Hair follicular keratinocyte (primary cell): ENCODE measurements around the gene ARF4. TPM values are rescaled to one million over a fixed set of nuclear protein-coding genes. Genes with fewer than 3 reads are reported as not detected.

Experiments
- total RNA-seq: library from RNA; depleted of rRNA; stranded (reverse); fragments of >200 nt; gene quantifications from 2 replicates; pipeline ENCODE4 v1.2.3, GENCODE V29; 2015

The ARF4 gene
- total RNA-seq, result 176 and 180 TPM in 2 replicates

GRCh38 chr3:57597127-57597923 is at the start of gene ARF4:
ARF4 (minus strand) TSS chr3:57597344; CDS start chr3:57597140, 204 bp downstream.

DNA sequence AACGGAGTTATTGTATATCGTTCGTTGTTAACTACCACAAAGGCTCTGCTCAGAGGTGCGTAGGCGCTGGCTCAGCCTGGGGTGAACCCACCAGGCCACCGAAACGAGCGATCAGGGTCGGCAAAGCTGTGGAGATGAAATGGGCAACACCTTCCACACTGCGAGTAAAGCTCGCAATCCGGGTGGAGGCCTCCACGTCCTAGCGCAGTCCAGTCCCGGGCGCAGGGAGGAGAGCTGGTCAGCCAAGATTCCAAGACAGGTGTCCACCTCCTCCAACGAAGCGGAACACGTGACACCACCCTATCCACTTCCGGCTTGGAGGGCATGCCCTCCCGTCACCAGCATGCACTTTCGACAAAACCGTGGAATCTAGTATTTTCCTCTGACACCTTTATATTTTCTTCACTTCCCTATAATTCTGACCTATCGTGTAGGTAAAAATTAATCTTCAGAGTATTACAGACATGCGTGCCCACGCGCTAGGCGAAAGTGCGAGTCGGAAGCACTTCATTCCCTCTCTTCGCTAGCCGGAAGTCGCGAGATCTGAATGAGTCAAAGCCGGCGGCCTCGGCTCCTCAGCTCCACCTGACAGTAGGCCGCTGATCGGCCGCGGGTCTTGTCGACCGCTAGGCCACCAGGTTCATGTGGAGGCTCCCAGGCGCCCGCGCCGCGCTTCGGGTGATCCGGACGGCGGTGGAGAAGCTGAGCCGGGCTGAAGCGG is 41.2 kb downstream of the ARF4 start, which contains the start of gene PDE12:
PDE12 (plus strand) TSS at position 537 of the 721 bp plus-strand sequence; CDS start at position 643, 106 bp downstream.

DNA sequence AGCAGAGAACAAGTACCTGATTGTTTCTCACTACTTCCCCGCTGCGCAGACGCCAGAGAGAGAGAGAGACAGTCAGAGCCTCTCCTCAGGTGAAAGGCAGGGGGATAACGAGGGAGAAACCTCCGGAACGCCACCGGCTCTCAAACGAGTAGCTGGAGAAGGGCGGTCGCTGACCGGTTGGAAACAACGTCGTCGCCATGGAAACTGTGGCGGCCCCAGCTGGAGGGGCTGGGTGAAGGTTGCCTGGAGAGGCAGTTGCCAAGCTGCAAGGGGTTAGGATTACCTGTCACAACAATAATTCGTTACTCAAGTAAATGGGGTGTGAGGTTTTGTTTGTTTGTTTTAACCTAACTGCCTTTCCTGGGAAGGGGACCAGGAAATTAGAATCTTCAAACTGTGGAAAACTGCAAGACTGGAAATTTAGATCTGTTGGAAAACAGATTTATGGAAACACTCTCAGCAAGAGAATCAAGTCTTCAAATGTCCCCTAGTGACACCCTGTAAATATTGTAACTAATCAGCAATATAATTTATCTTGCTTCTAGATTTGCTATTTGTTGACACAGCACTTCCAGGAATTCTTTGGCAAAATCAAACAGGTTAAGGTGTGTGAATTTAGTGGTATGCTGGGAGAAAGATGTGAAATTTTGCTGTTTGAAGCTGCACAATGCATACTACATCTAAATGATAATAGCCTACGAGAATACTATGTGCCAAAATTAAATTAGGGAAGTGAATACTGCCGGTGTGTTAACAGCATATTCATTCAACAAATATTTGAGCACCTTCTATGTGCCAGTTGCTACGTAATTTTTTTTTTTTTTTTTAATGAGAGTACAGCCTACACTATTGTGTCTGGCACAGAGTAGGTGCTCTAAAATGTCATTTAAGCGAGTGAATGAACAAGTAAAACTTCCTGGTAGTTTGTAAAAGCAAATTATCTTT is 52.7 kb downstream of the ARF4 start, which contains the start of gene DNAH12:
DNAH12 (minus strand) TSS at position 164 of the 945 bp plus-strand sequence. CDS start 1,474 bp downstream, outside the sequence.

Other genes with a start within 250 kb of the ARF4 start
- gene DNAH12, start 53.0 kb downstream of the ARF4 start, total RNA-seq, result not detected in 2 replicates
- gene PDE12, start 41.1 kb downstream of the ARF4 start, total RNA-seq, result 12.0 and 19.9 TPM in 2 replicates
- 19.6 and 37.8 TPM in 2 replicates for gene DENND6A, start 95.7 kb upstream of the ARF4 start, total RNA-seq
- 44.8 and 66.4 TPM in 2 replicates for gene SLMAP, start 159.0 kb upstream of the ARF4 start, total RNA-seq